ENCODE results near the gene OR52B2. TPM values are rescaled to one million over a fixed set of nuclear protein-coding genes. Genes with fewer than 3 reads are reported as not detected.

Gene OR52B2
- total RNA-seq, 1 experiment from 2014 or later = not detected

DNA sequence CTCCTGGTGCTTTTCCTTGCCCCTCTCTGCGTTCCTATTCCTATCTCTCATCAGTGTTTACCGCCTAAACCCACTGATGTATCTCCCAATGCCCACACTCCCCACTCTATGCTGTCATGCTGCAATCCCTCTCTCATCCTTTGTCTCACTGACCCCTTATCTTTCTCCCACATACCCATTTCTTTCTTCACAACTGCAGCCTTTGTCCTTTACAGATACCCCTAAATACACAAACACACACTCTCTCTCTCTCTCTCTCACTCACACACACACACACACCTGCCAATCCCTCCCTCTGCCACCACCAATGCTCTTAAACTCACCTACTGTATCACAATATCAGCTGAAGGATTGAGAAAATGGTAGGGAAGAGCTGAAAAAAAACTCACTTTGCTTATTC lies 5.3 kb upstream of the OR52B2 start:
- no peak overlapping the region for H4K91ac ChIP-seq (ENCODE audit: insufficient read length, low read depth, low read length)
- H2AFZ ChIP-seq (ENCODE audit: low read length) = no peak overlapping the region
- Mint-ChIP-seq H3K9me3 (peaks cover 10 to 17% of the 10 kb centered on the region in 2 experiments), H3K27ac (no peak overlapping the region), H3K36me3 (ENCODE audit: insufficient read depth in 1 of 3, low read depth in 3 of 3) (peaks cover 5 to 10% (median 8%) of the 10 kb centered on the region in 3 experiments), H3K27me3 (ENCODE audit: low read depth) (peaks cover 3% of the 10 kb centered on the region), H3K4me1 (peaks cover 11% of the 10 kb centered on the region in 2 experiments), H3K4me3 (no peak overlapping the region)
- H4K20me1 ChIP-seq (ENCODE audit: control insufficient read depth, insufficient read depth, insufficient read length) = no peaks in the 10 kb centered on the region
- no peak overlapping the region for H3K14ac ChIP-seq (ENCODE audit: insufficient read depth, low read length)
- no peaks in the 10 kb centered on the region for H3K27me3 ChIP-seq (ENCODE audit: insufficient read depth, low read length)
- H2BK5ac ChIP-seq (ENCODE audit: insufficient read length, low read length) = no peak overlapping the region
- H3K79me1 ChIP-seq (ENCODE audit: insufficient read depth, low read depth, low read length, poor library complexity, severe bottlenecking) = no peaks in the 10 kb centered on the region
- H4K5ac ChIP-seq (ENCODE audit: insufficient read length, low read depth, low read length) = no peak overlapping the region
- no peaks in the 10 kb centered on the region for H3K9me3 ChIP-seq (ENCODE audit: control insufficient read depth, low read depth, low read length)
- no peak overlapping the region for H2BK20ac ChIP-seq (ENCODE audit: low read depth, low read length, poor library complexity, severe bottlenecking)
- H3K27ac ChIP-seq (ENCODE audit: insufficient read length, low read depth, low read length) = no peak overlapping the region
- no peaks in the 10 kb centered on the region for H3K23me2 ChIP-seq (ENCODE audit: insufficient read length, low read depth, low read length, poor library complexity, severe bottlenecking)
- no CpG with 5 or more reads among the region's 2 CpGs for WGBS (ENCODE audit: extremely low coverage, insufficient read length, low lambda C conversion rate)
- H3K4me2 ChIP-seq (ENCODE audit: insufficient read depth, insufficient read length, low read length) = no peak overlapping the region
- no peak overlapping the region for H3K56ac ChIP-seq (ENCODE audit: insufficient read length, low read depth, low read length)
- H2AK5ac ChIP-seq (ENCODE audit: insufficient read length, low read length) = no peak overlapping the region
- no peak overlapping the region for H2BK12ac ChIP-seq (ENCODE audit: insufficient read length, low read depth, low read length)
- H3K18ac ChIP-seq (ENCODE audit: insufficient read length, low read depth, low read length) = no peak overlapping the region
- H3K4me1 ChIP-seq (ENCODE audit: insufficient read depth, low read length) = no peaks in the 10 kb centered on the region
- no peak overlapping the region for H3K9ac ChIP-seq (ENCODE audit: extremely low read depth, insufficient read length, low read length)
- no peak overlapping the region for H4K8ac ChIP-seq (replicated peaks; ENCODE audit: insufficient read length, low read depth, low read length)
- no peak for DNase-seq
- H3K79me2 ChIP-seq (ENCODE audit: insufficient read depth, low read length) = no peaks in the 10 kb centered on the region
- TF ChIP-seq, protein P1, sequence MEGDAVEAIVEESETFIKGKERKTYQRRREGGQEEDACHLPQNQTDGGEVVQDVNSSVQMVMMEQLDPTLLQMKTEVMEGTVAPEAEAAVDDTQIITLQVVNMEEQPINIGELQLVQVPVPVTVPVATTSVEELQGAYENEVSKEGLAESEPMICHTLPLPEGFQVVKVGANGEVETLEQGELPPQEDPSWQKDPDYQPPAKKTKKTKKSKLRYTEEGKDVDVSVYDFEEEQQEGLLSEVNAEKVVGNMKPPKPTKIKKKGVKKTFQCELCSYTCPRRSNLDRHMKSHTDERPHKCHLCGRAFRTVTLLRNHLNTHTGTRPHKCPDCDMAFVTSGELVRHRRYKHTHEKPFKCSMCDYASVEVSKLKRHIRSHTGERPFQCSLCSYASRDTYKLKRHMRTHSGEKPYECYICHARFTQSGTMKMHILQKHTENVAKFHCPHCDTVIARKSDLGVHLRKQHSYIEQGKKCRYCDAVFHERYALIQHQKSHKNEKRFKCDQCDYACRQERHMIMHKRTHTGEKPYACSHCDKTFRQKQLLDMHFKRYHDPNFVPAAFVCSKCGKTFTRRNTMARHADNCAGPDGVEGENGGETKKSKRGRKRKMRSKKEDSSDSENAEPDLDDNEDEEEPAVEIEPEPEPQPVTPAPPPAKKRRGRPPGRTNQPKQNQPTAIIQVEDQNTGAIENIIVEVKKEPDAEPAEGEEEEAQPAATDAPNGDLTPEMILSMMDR (conservative IDR thresholded peaks at IDR 0.05) = no peak
- no peak overlapping the region for H3T11ph ChIP-seq (ENCODE audit: low read length)
- H3K23ac ChIP-seq (ENCODE audit: insufficient read length, low read depth, low read length) = no peak overlapping the region
- no peak overlapping the region for H2BK120ac ChIP-seq (ENCODE audit: low read depth, low read length, poor library complexity, severe bottlenecking)
- H2BK15ac ChIP-seq (ENCODE audit: low read depth, low read length) = no peak overlapping the region
- no peak overlapping the region for H3K4ac ChIP-seq (ENCODE audit: low read depth, low read length)
